Measurements from ENCODE around the gene FLOT1.

Gene FLOT1

DNA sequence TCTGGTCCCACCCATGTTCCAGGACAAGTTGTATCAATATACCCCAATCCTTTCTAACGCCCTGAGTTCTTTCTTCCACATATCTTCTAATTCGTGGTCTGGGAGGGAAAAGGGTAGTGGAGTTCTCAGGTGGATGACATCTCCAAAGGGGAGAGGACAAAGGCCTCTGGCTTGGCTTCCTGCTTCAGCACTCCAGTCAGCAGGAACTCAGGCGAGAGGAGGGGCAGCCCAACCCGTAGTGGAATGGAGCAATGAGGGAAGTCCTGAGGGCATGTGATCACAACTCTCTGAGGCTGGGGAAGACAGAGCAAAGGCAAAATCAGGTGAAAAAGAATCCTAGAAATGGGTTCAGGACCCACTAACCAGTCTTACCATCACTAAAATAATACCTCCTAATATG, 42.1 kb downstream of the FLOT1 start:
- no peak for DNase-seq (ENCODE audit: low spot score)

DNA sequence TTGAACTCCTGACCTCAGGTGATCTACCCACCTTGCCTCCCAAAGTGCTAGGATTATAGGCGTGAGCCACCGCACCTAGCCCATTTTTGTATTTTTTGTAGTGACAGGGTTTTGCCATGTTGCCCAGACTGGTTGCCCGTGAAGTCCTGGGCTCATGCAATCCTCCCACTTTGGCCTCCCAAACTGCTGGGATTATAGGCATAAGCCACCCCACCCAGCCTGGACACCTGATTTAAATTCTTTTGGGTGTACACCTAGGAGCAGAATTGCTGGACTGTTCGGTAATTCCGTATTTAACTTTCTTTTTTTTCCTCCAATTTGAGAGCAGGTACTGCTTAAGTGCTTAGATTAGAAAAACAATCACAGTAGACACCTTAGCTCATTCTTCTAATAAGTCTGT, 46.1 kb downstream of the FLOT1 start:
- no peak for DNase-seq (ENCODE audit: low spot score)

GRCh38 chr6:30691208-30691847, 51.2 kb downstream of the FLOT1 start:
- DNase-seq (ENCODE audit: low spot score), result no peak

- DNase-seq (ENCODE audit: low spot score), result peak; percentile 68
Observed at GRCh38 chr6:30690403-30691207, 51.9 kb downstream of the FLOT1 start, which contains the start of gene NRM. Gene NRM (minus strand): TSS chr6:30690984. CDS start chr6:30690974, 10 bp downstream.

DNA sequence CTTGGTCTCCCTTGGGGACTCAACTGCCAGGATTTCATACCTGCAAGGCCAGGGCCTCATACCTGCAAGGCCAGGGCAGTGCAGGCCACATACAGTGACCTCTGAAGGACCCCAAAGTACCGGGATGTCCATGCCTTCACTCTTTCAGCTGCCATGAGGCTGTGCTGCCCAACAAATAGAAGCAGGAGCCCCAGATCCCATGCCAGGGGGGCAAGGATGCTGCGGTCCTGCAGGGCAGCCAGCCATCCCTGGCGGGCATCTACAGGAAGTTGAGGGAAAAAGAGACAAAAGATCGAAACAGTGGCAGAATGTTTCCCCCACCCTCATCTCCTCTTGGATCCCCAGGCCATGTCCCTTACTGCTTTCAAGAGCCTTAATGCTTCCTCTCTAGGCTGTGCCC, 52.5 kb downstream of the FLOT1 start:
- DNase-seq (ENCODE audit: low spot score), result no peak

- DNase-seq (ENCODE audit: low spot score), result no peak
Observed at GRCh38 chr6:30689022-30689865, 53.2 kb downstream of the FLOT1 start.

DNA sequence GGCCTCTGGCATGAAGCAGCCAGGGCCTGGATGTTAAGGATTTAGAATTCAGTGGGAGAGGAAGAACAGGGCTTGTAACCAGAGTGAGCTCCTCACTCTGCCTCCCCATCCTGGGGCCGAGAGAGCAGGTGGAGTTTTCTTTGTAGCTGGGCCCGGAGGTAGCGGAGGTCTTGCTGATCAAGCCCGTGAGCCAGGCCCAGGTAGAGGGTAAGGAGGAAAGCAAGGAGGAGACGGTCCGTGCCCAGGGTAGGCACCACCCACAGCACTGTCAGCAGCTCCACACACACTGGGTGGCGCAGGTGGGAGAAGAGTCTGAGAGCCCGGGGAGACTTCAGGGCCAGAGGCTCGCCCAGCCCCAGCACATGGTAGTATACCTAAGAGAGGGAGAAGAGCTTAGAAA, 53.9 kb downstream of the FLOT1 start:
- DNase-seq (ENCODE audit: low spot score), result no peak

DNA sequence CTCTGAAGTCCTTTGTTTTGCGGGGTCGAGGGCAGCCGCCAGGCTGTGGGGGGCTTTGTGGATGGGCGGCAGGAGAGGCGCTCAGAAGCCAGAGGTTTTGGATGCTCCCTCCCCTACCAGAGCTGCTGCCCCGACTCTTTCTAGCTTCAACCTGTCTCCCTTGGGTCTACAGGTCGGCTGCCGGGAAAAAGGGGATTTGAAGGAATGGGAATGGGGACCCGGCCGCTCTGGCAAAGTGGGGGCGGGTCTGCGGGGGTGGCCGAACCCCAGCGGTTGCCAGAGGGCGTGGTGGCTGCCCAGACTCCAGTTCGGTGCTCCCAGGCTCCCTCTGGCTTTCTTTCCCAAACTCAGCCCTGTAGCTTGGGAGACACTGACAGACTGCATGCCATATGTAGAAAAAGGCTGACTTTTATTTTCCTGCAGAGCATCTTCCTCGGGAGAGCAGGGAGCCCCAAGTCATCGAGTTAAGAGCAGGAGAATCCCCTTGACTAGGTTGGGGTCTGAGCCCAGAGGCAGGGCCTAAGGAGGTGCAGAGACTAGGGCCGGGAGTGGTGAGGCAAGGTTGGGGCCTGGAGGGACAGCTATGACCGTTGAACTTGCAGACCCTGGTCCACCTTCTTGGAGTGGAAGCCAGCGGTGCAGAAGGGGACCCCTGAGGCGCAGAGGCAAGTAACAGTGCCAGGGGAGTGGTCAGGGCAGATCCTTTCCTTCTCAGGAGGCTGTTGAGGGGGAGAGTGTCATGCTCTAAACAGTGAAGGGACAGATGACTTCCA, 54.6 kb downstream of the FLOT1 start:
- no peak for DNase-seq (ENCODE audit: low spot score)

DNA sequence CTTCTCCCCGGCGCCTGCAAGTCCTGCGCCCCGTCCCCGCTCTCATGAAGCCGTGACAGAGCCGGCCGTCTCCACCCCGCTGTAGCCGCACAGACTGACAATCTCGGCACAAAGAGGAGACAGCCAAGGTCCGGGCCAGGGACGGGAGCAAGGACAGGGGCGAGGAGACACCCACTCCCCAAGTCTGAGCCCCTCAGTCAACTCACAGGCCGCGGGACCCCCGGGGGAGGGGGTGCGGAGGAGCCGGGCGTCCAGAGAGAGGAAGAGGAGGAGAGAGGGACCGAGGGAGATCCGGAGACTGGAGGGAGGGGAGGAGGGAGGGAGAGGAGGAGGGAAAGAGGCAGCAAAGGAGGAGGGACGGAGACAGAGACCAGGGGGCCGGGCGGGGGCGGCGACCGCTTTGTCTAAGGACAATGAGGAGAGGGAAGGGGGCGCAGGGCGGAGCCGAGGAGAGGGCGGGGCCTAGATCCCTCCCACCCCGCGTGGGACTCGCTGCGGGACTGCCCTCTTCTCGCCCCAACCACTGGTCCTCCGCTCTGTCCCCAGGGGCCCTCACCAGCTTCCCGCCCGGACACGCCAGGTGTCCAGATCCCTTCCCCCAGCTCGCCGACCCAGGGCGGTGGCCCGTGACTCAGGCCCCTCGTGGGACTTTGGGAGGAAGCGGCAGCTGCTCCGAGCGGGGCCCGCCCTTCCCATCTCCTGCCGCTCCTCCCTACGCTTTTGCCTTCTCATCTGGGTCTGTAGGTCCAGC, 55.4 kb downstream of the FLOT1 start:
- peak; percentile 46 for DNase-seq (ENCODE audit: low spot score)

GRCh38 chr6:30686009-30686907, 56.2 kb downstream of the FLOT1 start, which contains the start of gene PPP1R18:
Gene PPP1R18 (minus strand): TSS chr6:30686645. CDS start chr6:30686018, 627 bp downstream.
- DNase-seq (ENCODE audit: low spot score), result peak; percentile 54

- DNase-seq (ENCODE audit: low spot score), result no peak
Observed at GRCh38 chr6:30685157-30686008, 57.1 kb downstream of the FLOT1 start.

GRCh38 chr6:30684386-30685156, 57.9 kb downstream of the FLOT1 start:
- no peak for DNase-seq (ENCODE audit: low spot score)

- DNase-seq (ENCODE audit: low spot score), result no peak
Observed at GRCh38 chr6:30683980-30684338, 58.5 kb downstream of the FLOT1 start.

- no peak for DNase-seq (ENCODE audit: low spot score)
Observed at GRCh38 chr6:30683183-30683979, 59.1 kb downstream of the FLOT1 start.

- no peak for DNase-seq (ENCODE audit: low spot score)
Observed at GRCh38 chr6:30682143-30683117, 60.1 kb downstream of the FLOT1 start.

- DNase-seq (ENCODE audit: low spot score), result no peak
Observed at GRCh38 chr6:30681766-30682142, 60.7 kb downstream of the FLOT1 start.

Measured in HuH-7.5 (cell line).